H1 (cell line): ENCODE data around the gene ADRM1. TPM values are rescaled to one million over a fixed set of nuclear protein-coding genes. Genes with fewer than 3 reads are reported as not detected.

ENCODE experiments used
- CTCF ChIA-PET: fragments of 300-600 bp; sonication (Branson Sonifier 250); formaldehyde crosslinking; loops from one replicate; lab custom pipeline; 2021; ENCODE audit not compliant: partially characterized antibody; lab: Charles Lee
- POLR2A ChIA-PET: fragments of 300-600 bp; sonication (Branson Sonifier 250); formaldehyde crosslinking; loops from one replicate; lab custom pipeline; 2021; ENCODE audit warnings: inconsistent platforms; ENCODE audit not compliant: partially characterized antibody; lab: Charles Lee
- DNase-seq, 2 experiments: peaks; one replicate each; pipeline versions ENCODE4 v3.0.0 to v3.0.0-alpha.2; 2010 to 2022; ENCODE audit warnings: low spot score in 2 of 2, low read depth in 1 of 2, mixed read lengths in 1 of 2
- FAIRE-seq: peaks from 2 replicates; lab custom pipeline; 2011; peaks lifted over from hg19 to GRCh38; lab: Jason Lieb, UNC
- H2AFZ ChIP-seq: 2 replicates; pipeline ENCODE4 v1.8.1; 2012; ENCODE audit warnings: low read length, inconsistent platforms
- H2AK5ac ChIP-seq: 2 replicates; pipeline ENCODE4 v1.6.1; 2013; ENCODE audit warnings: low read depth, low read length
- H2BK120ac ChIP-seq: replicated peaks from 2 replicates; pipeline ENCODE3; 2013; ENCODE audit warnings: low read depth, low read length, inconsistent platforms
- H2BK12ac ChIP-seq: 2 replicates; pipeline ENCODE4 v1.6.1; 2013; ENCODE audit warnings: low read depth, low read length
- H2BK15ac ChIP-seq: 2 replicates; pipeline ENCODE4 v1.6.1; 2013; ENCODE audit warnings: low read length
- H2BK20ac ChIP-seq: 2 replicates; pipeline ENCODE4 v1.6.1; 2013; ENCODE audit warnings: low read length
- H2BK5ac ChIP-seq: 2 replicates; pipeline ENCODE4 v1.6.1; 2013; ENCODE audit warnings: low read depth, low read length
- H3K14ac ChIP-seq: 2 replicates; pipeline ENCODE4 v1.6.1; 2013; ENCODE audit warnings: inconsistent platforms; ENCODE audit not compliant: insufficient read length
- H3K18ac ChIP-seq: 2 replicates; pipeline ENCODE4 v1.6.1; 2013; ENCODE audit warnings: low read length; ENCODE audit errors: extremely low read depth
- H3K23ac ChIP-seq: 2 replicates; pipeline ENCODE4 v1.6.1; 2013; ENCODE audit warnings: inconsistent platforms; ENCODE audit not compliant: insufficient read length
- H3K23me2 ChIP-seq: 2 replicates; pipeline ENCODE4 v1.6.1; 2013; ENCODE audit warnings: low read depth, low read length
- H3K27ac ChIP-seq: 2 replicates; pipeline ENCODE4 v1.6.1; 2011; ENCODE audit warnings: low read depth, low read length, inconsistent platforms
- H3K27me3 ChIP-seq, 4 experiments: replicated peaks in 1 of 4; 1 replicate in 1 of 4; 2 replicates in 3 of 4; pipeline versions ENCODE4 v1.6.1 to v1.8.1; 2011 to 2013; ENCODE audit warnings: low read length in 3 of 4, mild to moderate bottlenecking in 3 of 4, inconsistent platforms in 2 of 4, mixed read lengths in 2 of 4, moderate library complexity in 1 of 4; ENCODE audit not compliant: control insufficient read depth in 3 of 4, insufficient read depth in 3 of 4; ENCODE audit errors: extremely low read depth in 1 of 4
- H3K36me3 ChIP-seq, 4 experiments: 2 replicates each; pipeline versions ENCODE4 v1.6.1 to v1.8.1; 2011 to 2013; ENCODE audit warnings: mild to moderate bottlenecking in 4 of 4, low read length in 3 of 4, moderate library complexity in 2 of 4, control low read depth in 1 of 4, inconsistent platforms in 1 of 4; ENCODE audit not compliant: insufficient read depth in 4 of 4, control insufficient read depth in 2 of 4
- H3K4ac ChIP-seq: replicated peaks from 2 replicates; pipeline ENCODE3; 2013; ENCODE audit warnings: low read length, low read depth, mixed read lengths, inconsistent platforms; ENCODE audit not compliant: insufficient read length
- H3K4me1 ChIP-seq, 4 experiments: replicated peaks in 1 of 4; 1 replicate in 1 of 4; 2 replicates in 3 of 4; pipeline versions ENCODE4 v1.6.1 to v1.8.1; 2011 to 2013; ENCODE audit warnings: low read length in 3 of 4, inconsistent platforms in 2 of 4, mixed read lengths in 1 of 4; ENCODE audit not compliant: insufficient read depth in 4 of 4, control insufficient read depth in 3 of 4
- H3K4me2 ChIP-seq, 2 experiments: 2 replicates each; pipeline versions ENCODE4 v1.6.1 to v1.8.1; 2011 to 2013; ENCODE audit warnings: low read depth in 2 of 2, low read length in 2 of 2, control low read depth in 1 of 2, inconsistent platforms in 1 of 2, mild to moderate bottlenecking in 1 of 2; ENCODE audit not compliant: insufficient read depth in 1 of 2
- H3K4me3 ChIP-seq, 4 experiments: fragments of 200-600, 300-600 bp in 1 of 4; sonication (generic), shearing (Covaris generic), sonication (Bioruptor Twin) in 1 of 4; 2 replicates each; pipeline versions ENCODE4 v1.5.1 to v1.8.1; 2011 to 2016; ENCODE audit warnings: low read length in 4 of 4, low read depth in 3 of 4, control low read depth in 2 of 4, inconsistent platforms in 2 of 4, mild to moderate bottlenecking in 2 of 4, mixed read lengths in 1 of 4, moderate library complexity in 1 of 4; ENCODE audit not compliant: insufficient read depth in 2 of 4; ENCODE audit errors: extremely low read depth in 1 of 4
- H3K56ac ChIP-seq: replicated peaks from 2 replicates; pipeline ENCODE3; 2013; ENCODE audit warnings: low read depth, mild to moderate bottlenecking, mixed read lengths, low read length, inconsistent platforms; ENCODE audit not compliant: insufficient read length
- H3K79me1 ChIP-seq: 2 replicates; pipeline ENCODE4 v1.6.1; 2013; ENCODE audit warnings: low read depth, low read length, control low read depth
- H3K79me2 ChIP-seq, 2 experiments: 2 replicates each; pipeline versions ENCODE4 v1.6.1 to v1.8.1; 2012 to 2013; ENCODE audit warnings: low read length in 2 of 2, mild to moderate bottlenecking in 2 of 2, inconsistent platforms in 1 of 2; ENCODE audit not compliant: insufficient read depth in 2 of 2, control insufficient read depth in 1 of 2
- H3K9ac ChIP-seq, 4 experiments: replicated peaks in 1 of 4; 1 replicate in 1 of 4; 2 replicates in 3 of 4; pipeline versions ENCODE4 v1.6.1 to v1.8.1; 2011 to 2013; ENCODE audit warnings: low read depth in 3 of 4, low read length in 3 of 4, control low read depth in 2 of 4, mild to moderate bottlenecking in 2 of 4, moderate library complexity in 2 of 4, inconsistent platforms in 1 of 4; ENCODE audit errors: extremely low read depth in 1 of 4
- H3K9me3 ChIP-seq, 2 experiments: 2 replicates each; pipeline versions ENCODE4 v1.6.1 to v1.8.1; 2012 to 2013; ENCODE audit warnings: mild to moderate bottlenecking in 2 of 2, moderate library complexity in 2 of 2, control low read depth in 1 of 2, inconsistent platforms in 1 of 2, low read depth in 1 of 2, low read length in 1 of 2, mixed read lengths in 1 of 2; ENCODE audit not compliant: insufficient read depth in 2 of 2
- H4K20me1 ChIP-seq, 2 experiments: replicated peaks in 1 of 2; 2 replicates each; pipeline versions ENCODE3 to v1.8.1; 2011 to 2013; ENCODE audit warnings: inconsistent platforms in 2 of 2, low read length in 2 of 2, mild to moderate bottlenecking in 1 of 2; ENCODE audit not compliant: insufficient read depth in 2 of 2, control insufficient read depth in 1 of 2
- H4K5ac ChIP-seq: 2 replicates; pipeline ENCODE4 v1.6.1; 2013; ENCODE audit warnings: low read length, low read depth, mixed read lengths, inconsistent platforms; ENCODE audit not compliant: insufficient read length
- H4K8ac ChIP-seq: 2 replicates; pipeline ENCODE4 v1.8.0; 2013; ENCODE audit warnings: mild to moderate bottlenecking, moderate library complexity, low read length, inconsistent platforms; ENCODE audit not compliant: insufficient read depth; ENCODE audit errors: extremely low read depth
- H4K91ac ChIP-seq: replicated peaks from 2 replicates; pipeline ENCODE3; 2013; ENCODE audit warnings: low read length, mixed read lengths, inconsistent platforms; ENCODE audit not compliant: insufficient read length
- ASH2L ChIP-seq: fragments of 200-600, 300-600 bp; sonication (generic); IDR thresholded peaks from one replicate; pipeline ENCODE4 v1.7.1; 2017; ENCODE audit warnings: low read length
- CBX5 ChIP-seq: fragments of 300-800, 300-1000 bp; sonication (generic); IDR thresholded peaks from 2 replicates; pipeline ENCODE4 v1.7.1; 2016; ENCODE audit warnings: antibody characterized with exemption, low read length, low read depth
- CBX8 ChIP-seq: fragments of 300-800, 300-1000 bp; sonication (generic); IDR thresholded peaks from 2 replicates; pipeline ENCODE4 v1.7.1; 2016; ENCODE audit warnings: low read depth, low read length, borderline replicate concordance
- CEBPB ChIP-seq: IDR thresholded peaks from 2 replicates; pipeline ENCODE4 v1.6.1; 2012; ENCODE audit warnings: low read depth, low read length
- CHD2 ChIP-seq: IDR thresholded peaks from 2 replicates; pipeline ENCODE4 v1.6.1; 2012; ENCODE audit warnings: low read length, improper control_type of control experiment
- GABPA ChIP-seq: IDR thresholded peaks from 2 replicates; pipeline ENCODE4 v1.6.1; 2011; ENCODE audit warnings: mild to moderate bottlenecking, low read length, moderate library complexity, borderline replicate concordance; ENCODE audit not compliant: insufficient read depth
- HDAC2 ChIP-seq, 2 experiments: fragments of 300-600 bp in 1 of 2; sonication (generic) in 1 of 2; IDR thresholded peaks; 2 replicates each; pipeline ENCODE4 v1.6.1; 2011 to 2012; ENCODE audit warnings: low read depth in 2 of 2, low read length in 2 of 2, mild to moderate bottlenecking in 2 of 2, moderate library complexity in 2 of 2, borderline replicate concordance in 1 of 2, inconsistent platforms in 1 of 2
- JUND ChIP-seq: IDR thresholded peaks from 2 replicates; pipeline ENCODE4 v1.6.1; 2011; ENCODE audit warnings: mild to moderate bottlenecking, improper control_type of control experiment, low read length
- KDM4A ChIP-seq: IDR thresholded peaks from one replicate; pipeline ENCODE4 v1.7.1; 2012; ENCODE audit warnings: low read depth, mild to moderate bottlenecking, moderate library complexity, low read length, inconsistent platforms; ENCODE audit not compliant: severe bottlenecking
- RFX5 ChIP-seq: IDR thresholded peaks from 2 replicates; pipeline ENCODE4 v1.6.1; 2011; ENCODE audit warnings: low read depth, low read length, improper control_type of control experiment, borderline replicate concordance
- RNF2 ChIP-seq: fragments of 200-900, 300-1000 bp; sonication (generic); IDR thresholded peaks from 2 replicates; pipeline ENCODE4 v1.7.1; 2016; ENCODE audit warnings: borderline replicate concordance, low read depth, mild to moderate bottlenecking, antibody characterized with exemption, low read length; ENCODE audit not compliant: poor library complexity, severe bottlenecking; ENCODE audit errors: missing control alignments
- SP4 ChIP-seq: IDR thresholded peaks from 2 replicates; pipeline ENCODE4 v1.6.1; 2012; ENCODE audit warnings: low read length, inconsistent platforms
- SUZ12 ChIP-seq: fragments of 200-600 bp; sonication (generic); IDR thresholded peaks from 2 replicates; pipeline ENCODE4 v1.6.1; 2012; ENCODE audit warnings: mild to moderate bottlenecking, inconsistent platforms, low read length, moderate library complexity, mixed read lengths
- TAF1 ChIP-seq: IDR thresholded peaks from 2 replicates; pipeline ENCODE4 v1.6.1; 2011; ENCODE audit warnings: mild to moderate bottlenecking, low read depth, low read length
- TAF7 ChIP-seq: optimal IDR thresholded peaks from 2 replicates; pipeline ENCODE3; 2011; ENCODE audit warnings: low read depth, mild to moderate bottlenecking, inconsistent platforms, low read length, moderate library complexity, borderline replicate concordance
- WGBS, 2 experiments: shearing (Covaris generic) in 1 of 2; methylation state at CpG; one replicate each; pipeline versions ENCODE4 v1.1.6 to v1.1.7; 2013 to 2015; ENCODE audit warnings: low lambda C conversion rate in 2 of 2, mixed read lengths in 2 of 2, inconsistent platforms in 1 of 2, low coverage in 1 of 2, missing lambda C conversion rate in 1 of 2; ENCODE audit not compliant: insufficient replicate concordance in 2 of 2, insufficient coverage in 1 of 2, insufficient read length in 1 of 2; ENCODE audit errors: extremely low coverage in 1 of 2, missing lambda C conversion rate in 1 of 2; 5-methylcytosine and 5-hydroxymethylcytosine counted together
- polyA plus RNA-seq, 7 experiments: library from polyadenylated mRNA; depleted of rRNA in 3 of 7; stranded (reverse) in 5 of 7; unstranded in 2 of 7; fragments of >200 nt in 5 of 7; fragments of 200-250 nt in 2 of 7; gene quantifications; 1 replicate in 5 of 7; 2 replicates in 1 of 7; 4 replicates in 1 of 7; pipeline versions ENCODE4 v1.2.1 to v1.2.3, GENCODE V29; 2011 to 2013; ENCODE audit warnings: missing spikeins in 2 of 7, mixed read lengths in 2 of 7
- total RNA-seq: library from RNA; stranded (reverse); fragmentation: NEBNext Ultra II Directional; extraction: Animal tissue kit (Norgen Biotek cat#: 25700); gene quantifications from 2 replicates; pipeline ENCODE4 v1.2.1, GENCODE V29; 2021

The ADRM1 gene
- total and polyA plus RNA-seq, 2 of the 8 experiments (the other 6 are each of a cell fraction or from before 2014, with no cell fraction given), result 126 to 214 TPM

DNA sequence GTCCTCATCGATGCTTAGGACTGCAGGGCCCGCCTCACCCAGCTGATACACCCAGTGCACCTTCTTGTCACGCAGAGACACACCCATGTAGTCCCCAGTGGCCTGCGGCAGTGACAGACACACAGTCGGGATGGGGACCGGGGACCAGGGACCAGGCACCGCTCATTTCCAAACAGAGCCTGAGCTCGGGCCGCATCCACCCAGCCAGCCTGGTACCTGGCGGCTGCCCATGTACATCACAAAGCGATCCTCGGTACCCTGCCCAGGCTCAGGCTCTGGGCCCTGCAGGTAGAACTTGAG is 11.5 kb downstream of the ADRM1 start:
- CTCF ChIA-PET, result interaction anchor here (0.8 to 1.2 kb wide), 3 partner anchors 8 to 75 kb away, joined by 3 to 4 read pairs (median 3); no protein-coding TSS in a partner anchor
- TF ChIP-seq CHD2 (no peak), TAF7 (no peak), KDM4A (no peak), TAF1 (no peak), JUND (no peak), RNF2 (no peak), CBX5 (no peak), SP4 (no peak), ASH2L (no peak), CEBPB (no peak), HDAC2 (IDR thresholded peaks at IDR 0.05; ENCODE audit: borderline replicate concordance in 1 of 2, low read depth in 2 of 2, low read length in 2 of 2) (no peak), SUZ12 (no peak), RFX5 (no peak), GABPA (no peak), CBX8 (no peak)

More for the DNA sequence above, 11.5 kb downstream of the ADRM1 start:
- Histone ChIP-seq H3K9me3 (peaks cover 0 to 22% of the 10 kb centered on the region in 2 experiments; a peak in 2 of 4 replicates), H3K79me2 (no peaks in the 10 kb centered on the region; a peak in 1 of 4 replicates), H3K9ac (no peak overlapping the region), H3K56ac (no peak overlapping the region), H3K27me3 (no peaks in the 10 kb centered on the region), H4K5ac (no peak overlapping the region), H4K20me1 (peaks cover 0 to 13% of the 10 kb centered on the region in 2 experiments), H3K18ac (no peak overlapping the region), H3K4me1 (no peaks in the 10 kb centered on the region), H3K4me3 (no peak overlapping the region), H2BK120ac (no peak overlapping the region), H3K79me1 (no peaks in the 10 kb centered on the region), H4K8ac (no peak overlapping the region; the same call in 1 of the 2 replicates), H2BK12ac (no peak overlapping the region), H3K27ac (no peak overlapping the region), H3K23ac (no peak overlapping the region), H3K23me2 (no peaks in the 10 kb centered on the region), H2AK5ac (no peak overlapping the region), H3K4ac (no peak overlapping the region), H2BK5ac (no peak overlapping the region), H3K14ac (no peak overlapping the region), H3K4me2 (no peak overlapping the region), H3K36me3 (peaks cover 42 to 93% (median 78%) of the 10 kb centered on the region in 4 experiments), H2AFZ (no peak overlapping the region), H4K91ac (no peak overlapping the region), H2BK20ac (no peak overlapping the region), H2BK15ac (no peak overlapping the region)
- POLR2A ChIA-PET, result interaction anchor here (0.9 to 4.1 kb wide), 7 partner anchors 8 to 87 kb away, joined by 3 to 30 read pairs (median 6); partner anchors contain the start of gene ADRM1
- no peak for FAIRE-seq
- WGBS, 2 experiments, result 95% methylated on average over 11 of the region's 12 CpGs; no CpG with 5 or more reads in 1 of the 2 experiments
- DNase-seq, result no peak
